D721Med (cell line): Measurements from ENCODE around the gene LAMA5.

ENCODE experiments used
- DNase-seq: peaks from one replicate; pipeline ENCODE4 v3.0.0; 2011; ENCODE audit warnings: low spot score; ENCODE audit not compliant: insufficient read length
- FAIRE-seq: peaks from 2 replicates; lab custom pipeline; 2011; peaks lifted over from hg19 to GRCh38; lab: Jason Lieb, UNC
- TF ChIP-seq, protein P1 (sequence below): IDR thresholded peaks from 2 replicates; pipeline ENCODE4 v1.5.1; 2012; ENCODE audit warnings: mild to moderate bottlenecking, control low read depth; ENCODE audit not compliant: insufficient read depth; ENCODE audit errors: missing control alignments

LAMA5 gene, protein sequence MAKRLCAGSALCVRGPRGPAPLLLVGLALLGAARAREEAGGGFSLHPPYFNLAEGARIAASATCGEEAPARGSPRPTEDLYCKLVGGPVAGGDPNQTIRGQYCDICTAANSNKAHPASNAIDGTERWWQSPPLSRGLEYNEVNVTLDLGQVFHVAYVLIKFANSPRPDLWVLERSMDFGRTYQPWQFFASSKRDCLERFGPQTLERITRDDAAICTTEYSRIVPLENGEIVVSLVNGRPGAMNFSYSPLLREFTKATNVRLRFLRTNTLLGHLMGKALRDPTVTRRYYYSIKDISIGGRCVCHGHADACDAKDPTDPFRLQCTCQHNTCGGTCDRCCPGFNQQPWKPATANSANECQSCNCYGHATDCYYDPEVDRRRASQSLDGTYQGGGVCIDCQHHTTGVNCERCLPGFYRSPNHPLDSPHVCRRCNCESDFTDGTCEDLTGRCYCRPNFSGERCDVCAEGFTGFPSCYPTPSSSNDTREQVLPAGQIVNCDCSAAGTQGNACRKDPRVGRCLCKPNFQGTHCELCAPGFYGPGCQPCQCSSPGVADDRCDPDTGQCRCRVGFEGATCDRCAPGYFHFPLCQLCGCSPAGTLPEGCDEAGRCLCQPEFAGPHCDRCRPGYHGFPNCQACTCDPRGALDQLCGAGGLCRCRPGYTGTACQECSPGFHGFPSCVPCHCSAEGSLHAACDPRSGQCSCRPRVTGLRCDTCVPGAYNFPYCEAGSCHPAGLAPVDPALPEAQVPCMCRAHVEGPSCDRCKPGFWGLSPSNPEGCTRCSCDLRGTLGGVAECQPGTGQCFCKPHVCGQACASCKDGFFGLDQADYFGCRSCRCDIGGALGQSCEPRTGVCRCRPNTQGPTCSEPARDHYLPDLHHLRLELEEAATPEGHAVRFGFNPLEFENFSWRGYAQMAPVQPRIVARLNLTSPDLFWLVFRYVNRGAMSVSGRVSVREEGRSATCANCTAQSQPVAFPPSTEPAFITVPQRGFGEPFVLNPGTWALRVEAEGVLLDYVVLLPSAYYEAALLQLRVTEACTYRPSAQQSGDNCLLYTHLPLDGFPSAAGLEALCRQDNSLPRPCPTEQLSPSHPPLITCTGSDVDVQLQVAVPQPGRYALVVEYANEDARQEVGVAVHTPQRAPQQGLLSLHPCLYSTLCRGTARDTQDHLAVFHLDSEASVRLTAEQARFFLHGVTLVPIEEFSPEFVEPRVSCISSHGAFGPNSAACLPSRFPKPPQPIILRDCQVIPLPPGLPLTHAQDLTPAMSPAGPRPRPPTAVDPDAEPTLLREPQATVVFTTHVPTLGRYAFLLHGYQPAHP (N-terminal part only)

DNA sequence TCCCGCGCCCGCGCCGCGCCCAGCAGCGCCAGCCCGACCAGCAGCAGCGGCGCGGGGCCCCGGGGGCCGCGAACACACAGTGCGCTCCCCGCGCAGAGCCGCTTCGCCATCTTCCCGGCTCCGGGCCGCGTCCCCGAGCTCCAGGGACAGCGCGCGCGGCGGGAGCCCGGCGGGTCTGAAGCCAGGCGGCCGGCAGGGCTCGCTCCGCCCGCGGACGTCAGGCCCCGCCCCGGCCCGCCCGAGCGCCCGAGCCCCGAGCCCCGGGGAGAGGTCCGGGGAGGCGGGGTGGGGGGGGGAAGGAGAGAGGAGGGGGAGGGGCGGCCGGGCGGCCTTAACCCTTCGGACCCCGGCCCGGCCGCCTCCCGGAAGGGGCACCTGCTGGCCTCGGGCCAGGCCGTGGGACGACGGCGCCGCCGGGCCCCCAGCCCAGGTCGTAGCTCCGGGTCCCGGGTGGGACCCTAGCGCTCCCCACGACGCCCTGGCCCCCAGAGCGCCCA lies at the start of gene LAMA5:
Gene LAMA5 (minus strand): TSS at position 177 of the 497 bp plus-strand sequence. CDS start 67 bp downstream, at position 110.
- peak; percentile 80 for DNase-seq
- TF ChIP-seq, protein P1, sequence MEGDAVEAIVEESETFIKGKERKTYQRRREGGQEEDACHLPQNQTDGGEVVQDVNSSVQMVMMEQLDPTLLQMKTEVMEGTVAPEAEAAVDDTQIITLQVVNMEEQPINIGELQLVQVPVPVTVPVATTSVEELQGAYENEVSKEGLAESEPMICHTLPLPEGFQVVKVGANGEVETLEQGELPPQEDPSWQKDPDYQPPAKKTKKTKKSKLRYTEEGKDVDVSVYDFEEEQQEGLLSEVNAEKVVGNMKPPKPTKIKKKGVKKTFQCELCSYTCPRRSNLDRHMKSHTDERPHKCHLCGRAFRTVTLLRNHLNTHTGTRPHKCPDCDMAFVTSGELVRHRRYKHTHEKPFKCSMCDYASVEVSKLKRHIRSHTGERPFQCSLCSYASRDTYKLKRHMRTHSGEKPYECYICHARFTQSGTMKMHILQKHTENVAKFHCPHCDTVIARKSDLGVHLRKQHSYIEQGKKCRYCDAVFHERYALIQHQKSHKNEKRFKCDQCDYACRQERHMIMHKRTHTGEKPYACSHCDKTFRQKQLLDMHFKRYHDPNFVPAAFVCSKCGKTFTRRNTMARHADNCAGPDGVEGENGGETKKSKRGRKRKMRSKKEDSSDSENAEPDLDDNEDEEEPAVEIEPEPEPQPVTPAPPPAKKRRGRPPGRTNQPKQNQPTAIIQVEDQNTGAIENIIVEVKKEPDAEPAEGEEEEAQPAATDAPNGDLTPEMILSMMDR: no peak
- no peak for FAIRE-seq

DNA sequence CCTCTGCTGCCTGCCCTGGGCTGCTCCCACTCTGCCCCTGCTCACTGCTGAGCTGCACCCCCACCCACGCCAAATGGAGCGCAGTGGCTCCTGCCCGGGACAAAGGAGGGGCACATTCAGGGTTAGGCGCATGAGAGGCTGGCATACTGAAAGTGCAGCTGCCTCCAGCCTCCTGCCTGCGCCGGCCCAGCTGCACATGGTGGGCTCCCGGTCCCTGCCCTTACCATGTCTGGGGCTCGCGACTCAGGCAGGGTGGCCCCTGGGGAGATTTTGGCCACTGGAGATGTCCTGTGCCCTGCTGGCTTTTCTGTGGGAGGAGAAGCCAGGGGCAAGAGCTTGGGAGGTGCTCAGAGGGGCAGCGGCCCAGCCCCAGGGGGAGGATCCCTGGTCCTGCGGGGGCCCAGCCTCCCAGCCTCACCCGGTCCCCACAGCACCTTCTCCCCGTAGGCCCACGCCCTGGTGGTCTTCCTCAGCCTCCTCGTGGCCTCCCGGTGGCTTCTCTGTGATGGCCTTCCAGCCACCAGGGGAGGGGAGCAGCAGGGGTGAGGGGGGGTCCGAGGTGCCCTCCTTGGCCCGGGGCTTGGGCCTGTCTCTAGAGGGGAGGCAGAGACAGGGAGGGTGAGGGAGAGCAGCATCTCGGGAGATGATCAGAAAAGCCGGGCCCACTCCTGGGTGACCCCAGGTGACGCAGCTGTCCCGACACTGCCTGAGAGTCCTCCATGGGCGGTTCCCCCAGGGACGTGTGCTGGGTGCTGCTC lies 48.4 kb upstream of the LAMA5 start:
- TF ChIP-seq, protein P1: no peak
- DNase-seq (no peak), FAIRE-seq (no peak)

DNA sequence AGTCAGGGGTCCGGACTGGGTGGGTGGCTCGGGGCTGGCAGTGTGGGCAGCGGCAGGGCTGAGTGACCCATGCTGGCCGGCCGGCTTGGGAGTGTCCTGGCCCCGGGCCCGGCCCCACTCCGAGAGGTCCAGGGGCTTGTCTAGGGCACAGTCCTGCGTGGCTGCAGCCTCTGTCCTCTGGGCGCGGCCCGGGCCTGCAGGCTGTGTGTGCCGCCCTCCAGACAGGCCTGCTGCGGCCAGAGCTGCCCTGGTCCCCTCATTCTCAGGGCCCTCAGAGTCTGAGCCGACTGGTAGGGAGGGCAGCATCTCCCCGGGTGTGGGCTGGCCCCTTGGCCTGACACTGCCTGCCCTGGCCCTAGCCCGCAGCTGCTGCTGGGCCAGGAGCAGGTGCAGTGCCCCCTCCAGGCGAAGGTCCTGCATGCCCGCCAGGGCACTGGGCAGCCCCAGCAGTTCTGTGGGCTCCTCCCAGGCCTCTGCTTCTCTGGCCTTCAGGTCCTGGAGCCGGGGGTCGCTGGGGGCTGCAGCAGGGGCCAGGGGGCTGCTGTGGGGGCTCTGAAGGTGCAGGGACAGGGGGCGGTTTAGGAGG lies 46.9 kb upstream of the LAMA5 start:
- FAIRE-seq: no peak
- no peak for DNase-seq
- TF ChIP-seq, protein P1: no peak

DNA sequence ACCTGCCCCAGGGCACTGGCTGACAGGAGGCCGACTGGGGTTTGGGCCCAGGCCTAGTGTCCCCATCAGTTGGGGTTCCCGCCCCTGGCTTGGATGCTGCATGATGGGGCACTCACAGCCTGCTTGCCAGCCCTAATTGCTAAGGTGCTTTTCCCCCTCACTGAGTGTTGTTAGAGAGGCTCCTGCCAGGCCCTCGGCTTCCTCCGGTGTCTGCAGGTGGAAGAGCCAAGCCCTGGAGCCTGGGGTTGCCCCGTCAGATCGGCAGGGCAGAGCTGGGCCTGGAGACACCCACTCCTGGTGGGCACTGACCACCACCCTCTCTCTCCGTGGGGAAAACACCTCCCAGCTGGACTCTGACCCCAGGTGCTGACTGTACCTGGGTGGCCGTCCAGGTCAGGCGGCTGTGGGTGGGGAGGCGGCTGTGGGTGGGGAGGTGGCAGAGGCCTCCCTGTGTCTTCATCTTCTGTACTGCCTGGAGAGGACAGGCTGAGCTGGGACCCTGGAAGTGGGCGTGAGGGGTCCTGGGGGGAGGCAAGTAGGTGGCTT lies 46.0 kb upstream of the LAMA5 start:
- FAIRE-seq: no peak
- DNase-seq: no peak
- TF ChIP-seq, protein P1: no peak

DNA sequence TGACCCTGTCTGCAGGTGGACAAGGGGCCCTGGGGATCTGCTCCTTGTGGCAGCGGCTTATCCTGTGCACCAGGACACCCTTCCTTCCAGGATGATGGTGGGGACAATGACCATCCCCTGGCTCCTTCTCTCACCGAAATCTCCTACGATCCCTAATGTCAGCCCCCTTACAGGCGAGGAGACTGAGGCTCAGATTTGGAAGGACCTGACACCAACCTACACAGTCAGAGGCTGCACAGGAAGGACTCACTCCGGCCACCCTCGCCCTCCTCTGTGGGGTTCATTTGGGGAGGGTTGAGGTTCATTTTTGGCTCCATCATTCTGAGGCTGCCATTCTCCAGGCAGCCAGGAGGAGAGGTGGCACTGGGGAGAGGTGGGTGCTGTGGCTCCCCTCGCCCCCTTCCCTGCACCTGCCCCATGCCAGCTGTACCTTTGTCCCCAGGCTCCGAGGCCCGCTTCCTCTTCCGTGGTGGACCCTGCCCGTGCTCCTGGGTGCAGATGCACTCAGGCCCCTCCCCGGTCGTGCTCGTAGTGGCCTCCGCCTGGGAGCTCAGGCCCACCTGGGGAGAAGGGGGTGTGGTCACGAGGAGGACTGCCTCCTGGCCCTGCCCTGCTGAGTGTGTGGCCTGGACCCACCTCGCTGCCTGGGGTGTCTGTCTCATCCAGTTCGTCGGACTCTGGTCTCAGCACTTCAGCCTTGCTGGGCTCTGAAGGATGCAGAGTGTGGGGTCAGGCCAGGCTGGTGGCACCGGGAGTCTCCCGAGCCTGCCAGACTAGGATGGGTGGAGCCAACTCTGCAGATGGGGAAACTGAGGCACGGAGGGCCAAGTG lies 45.3 kb upstream of the LAMA5 start:
- no peak for FAIRE-seq
- TF ChIP-seq, protein P1: no peak

More for the DNA sequence above, 45.3 kb upstream of the LAMA5 start:
- DNase-seq: no peak
